Mucosa of descending colon (tissue), 3 donors: ENCODE data around the gene KIRREL3. TPM values are rescaled to one million over a fixed set of nuclear protein-coding genes. Genes with fewer than 3 reads are reported as not detected.

Experiments
- ATAC-seq: fragments of 200-7000 bp; cut with Tn5 transposase; one replicate; pipeline ENCODE4 v1.9.1; 2020; ENCODE audit warnings: mild to moderate bottlenecking, moderate library complexity
- DNase-seq, 3 donors: peaks; one replicate each; pipeline ENCODE4 v3.0.0-alpha.2; 2020
- H3K36me3 ChIP-seq: fragments of 200-600 bp; one replicate; pipeline ENCODE4 v1.8.0; 2021; ENCODE audit warnings: low read depth, mild to moderate bottlenecking
- H3K4me1 ChIP-seq: fragments of 200-600 bp; one replicate; pipeline ENCODE4 v1.8.0; 2021; ENCODE audit warnings: low read depth, mild to moderate bottlenecking
- H3K4me3 ChIP-seq: fragments of 200-600 bp; one replicate; pipeline ENCODE4 v1.8.0; 2021; ENCODE audit warnings: mild to moderate bottlenecking
- H3K9me3 ChIP-seq: fragments of 200-600 bp; one replicate; pipeline ENCODE4 v1.8.0; 2021; ENCODE audit warnings: mild to moderate bottlenecking
- intact Hi-C, 2 donors: fragments of 100-400 bp; cut with DNase I in 1 of 2; cut with micrococcal nuclease in 1 of 2; formaldehyde crosslinking; loops; one replicate each; pipeline versions ENCODE4 v1.11.0 to v1.11.1; 2022; cut with DNase I, micrococcal nuclease
- total RNA-seq, 3 donors: library from RNA; stranded (reverse); fragmentation: NEBNext Ultra II Directional in 2 of 3; extraction: Animal tissue kit (Norgen Biotek cat#: 25700) in 2 of 3; gene quantifications; one replicate each; pipeline versions ENCODE4 v1.2.1 to v1.2.4, GENCODE V29; 2021 to 2023
- TF ChIP-seq, protein P1 (sequence below): fragments of 200-600 bp; IDR thresholded peaks from one replicate; pipeline ENCODE4 v1.8.0; 2022; ENCODE audit warnings: antibody characterized with exemption, mild to moderate bottlenecking
- donor health status: DM: no; HTN: no; CAD: no; lungs with moderate emphysema.
- donor health status: DM: no; HTN: no; CAD: no.
- donor health status: DM: no; HTN: yes; CAD: no.

Gene KIRREL3
- total RNA-seq, 3 donors from 2014 or later, result 0.23 to 2.4 (median 0.70) TPM

DNA sequence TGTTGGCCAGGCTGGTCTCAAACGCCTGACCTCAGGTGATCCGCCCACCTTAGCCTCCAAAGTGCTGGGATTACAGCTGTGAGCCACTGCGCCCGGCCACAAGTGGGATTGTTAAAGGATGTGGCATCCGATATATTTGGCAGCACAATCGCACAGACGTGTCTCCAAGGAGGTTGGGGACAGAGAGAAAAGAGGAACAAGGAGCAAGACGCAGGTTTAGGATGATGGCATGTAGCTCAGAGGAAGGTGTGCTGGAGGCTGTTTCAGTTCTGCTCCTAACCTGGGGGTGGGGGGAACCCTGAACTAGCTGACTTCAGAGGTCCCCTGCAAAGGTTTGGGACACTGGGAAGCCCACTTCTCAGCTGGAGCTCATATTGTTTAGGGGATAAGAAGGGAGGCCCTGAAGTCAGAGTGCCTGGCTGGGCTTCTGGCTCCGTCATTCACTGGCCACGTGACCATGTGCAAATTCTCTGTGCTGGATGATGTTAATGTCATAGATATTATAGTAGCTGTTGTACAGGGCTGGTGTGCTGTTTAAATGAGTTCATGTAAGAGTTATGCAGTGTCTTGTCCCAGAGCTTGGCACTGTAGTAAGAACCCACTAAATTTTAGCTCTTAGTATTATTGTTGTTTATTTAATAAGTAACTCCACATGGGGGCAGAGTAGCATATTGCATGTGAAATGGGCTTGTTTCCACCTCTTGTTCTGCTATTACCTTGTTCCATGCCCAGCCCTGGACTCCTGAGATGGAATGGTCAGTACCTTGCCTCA lies 515.4 kb downstream of the KIRREL3 start:
- ATAC-seq (no peak), DNase-seq (no peak)
- H3K4me1 ChIP-seq, result peaks cover 9% of the 10 kb centered on the region
- intact Hi-C loops, result no loop called here
- H3K9me3 ChIP-seq, result no peaks in the 10 kb centered on the region
- no peaks in the 10 kb centered on the region for H3K36me3 ChIP-seq
- H3K4me3 ChIP-seq, result no peak overlapping the region
- TF ChIP-seq, protein P1, sequence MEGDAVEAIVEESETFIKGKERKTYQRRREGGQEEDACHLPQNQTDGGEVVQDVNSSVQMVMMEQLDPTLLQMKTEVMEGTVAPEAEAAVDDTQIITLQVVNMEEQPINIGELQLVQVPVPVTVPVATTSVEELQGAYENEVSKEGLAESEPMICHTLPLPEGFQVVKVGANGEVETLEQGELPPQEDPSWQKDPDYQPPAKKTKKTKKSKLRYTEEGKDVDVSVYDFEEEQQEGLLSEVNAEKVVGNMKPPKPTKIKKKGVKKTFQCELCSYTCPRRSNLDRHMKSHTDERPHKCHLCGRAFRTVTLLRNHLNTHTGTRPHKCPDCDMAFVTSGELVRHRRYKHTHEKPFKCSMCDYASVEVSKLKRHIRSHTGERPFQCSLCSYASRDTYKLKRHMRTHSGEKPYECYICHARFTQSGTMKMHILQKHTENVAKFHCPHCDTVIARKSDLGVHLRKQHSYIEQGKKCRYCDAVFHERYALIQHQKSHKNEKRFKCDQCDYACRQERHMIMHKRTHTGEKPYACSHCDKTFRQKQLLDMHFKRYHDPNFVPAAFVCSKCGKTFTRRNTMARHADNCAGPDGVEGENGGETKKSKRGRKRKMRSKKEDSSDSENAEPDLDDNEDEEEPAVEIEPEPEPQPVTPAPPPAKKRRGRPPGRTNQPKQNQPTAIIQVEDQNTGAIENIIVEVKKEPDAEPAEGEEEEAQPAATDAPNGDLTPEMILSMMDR, result no peak

DNA sequence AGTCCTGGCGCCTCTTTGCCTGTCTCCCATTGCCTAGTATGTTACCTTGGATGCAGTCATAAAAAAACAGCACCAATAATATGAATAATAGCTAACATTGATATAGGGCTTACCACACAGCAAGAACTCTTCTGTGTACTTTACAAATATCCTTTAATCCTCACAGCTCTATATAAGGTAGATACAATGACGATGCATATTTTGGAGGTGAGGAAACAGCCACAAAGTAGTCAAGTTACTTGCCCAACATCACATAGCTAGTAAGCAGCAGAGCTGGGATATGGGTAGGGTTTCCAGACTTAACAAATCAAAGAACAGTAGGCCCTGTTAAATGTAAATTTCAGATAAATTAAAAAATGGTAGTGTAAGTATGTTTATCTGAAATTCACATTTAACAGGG lies 516.3 kb downstream of the KIRREL3 start:
- TF ChIP-seq, protein P1, result no peak
- no peaks in the 10 kb centered on the region for H3K36me3 ChIP-seq
- DNase-seq (no peak), ATAC-seq (no peak)
- no peaks in the 10 kb centered on the region for H3K9me3 ChIP-seq
- H3K4me1 ChIP-seq, result peaks cover 18% of the 10 kb centered on the region
- intact Hi-C loops, result no loop called here
- no peak overlapping the region for H3K4me3 ChIP-seq

DNA sequence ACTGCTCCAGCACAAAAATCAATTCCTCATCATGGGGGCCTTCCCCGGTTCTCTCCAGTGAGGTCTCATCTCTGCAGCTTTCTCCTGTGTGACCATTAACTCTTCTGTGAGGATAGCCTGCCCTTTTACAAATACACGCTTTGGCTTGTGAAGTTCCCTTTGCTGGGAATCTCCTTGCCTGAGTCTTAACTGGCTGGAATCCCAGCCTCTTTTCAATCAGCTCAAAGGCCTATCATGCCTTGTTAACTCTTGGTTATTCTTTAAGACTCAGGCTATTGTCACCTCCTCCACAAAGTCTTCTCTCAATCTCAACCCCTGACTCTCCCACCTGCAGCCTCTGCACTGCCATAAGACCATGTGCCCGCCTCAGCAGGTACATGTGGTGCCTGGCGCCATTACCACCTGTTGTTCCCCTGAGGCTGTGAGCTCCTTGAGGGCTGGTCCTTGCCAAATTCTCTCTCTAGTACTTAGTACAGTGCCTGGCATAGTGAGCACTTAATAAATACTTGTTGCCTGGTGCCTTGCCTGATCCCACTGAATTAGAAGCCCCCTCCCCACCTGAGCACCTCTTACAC lies 516.9 kb downstream of the KIRREL3 start:
- H3K4me3 ChIP-seq, result no peak overlapping the region
- no peaks in the 10 kb centered on the region for H3K9me3 ChIP-seq
- intact Hi-C loops, result no loop called here
- TF ChIP-seq, protein P1, result no peak
- no peak for ATAC-seq
- no peaks in the 10 kb centered on the region for H3K36me3 ChIP-seq
- DNase-seq, result peak in 1 of 3 donors; percentile 4
- peaks cover 18% of the 10 kb centered on the region for H3K4me1 ChIP-seq

DNA sequence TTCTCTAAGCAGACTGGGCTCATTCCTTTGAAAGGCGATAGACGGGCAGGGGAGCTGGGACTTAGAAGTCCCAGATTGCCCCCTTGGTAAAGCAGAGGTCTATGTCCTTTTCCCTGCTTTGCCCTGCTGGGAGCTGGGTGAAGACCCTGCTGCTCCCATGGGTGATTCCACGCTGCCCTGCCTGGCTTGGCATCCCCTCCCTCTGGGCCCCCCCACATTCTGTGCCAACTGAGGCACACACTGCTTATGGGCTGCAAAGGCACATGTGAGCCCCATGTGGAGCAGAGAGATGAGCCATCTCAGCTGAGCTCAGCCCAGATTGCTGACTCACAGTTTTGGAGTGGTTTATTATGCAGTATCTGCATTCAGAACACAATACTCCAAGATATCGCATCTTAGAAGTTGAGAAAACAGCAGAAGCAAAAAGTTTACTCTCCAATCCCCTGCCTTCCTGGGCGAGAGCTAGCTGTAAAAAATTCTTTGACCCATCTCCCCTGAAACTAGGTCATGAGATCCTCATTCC lies 517.9 kb downstream of the KIRREL3 start:
- TF ChIP-seq, protein P1, result no peak
- intact Hi-C loops, result no loop called here
- no peaks in the 10 kb centered on the region for H3K9me3 ChIP-seq
- H3K36me3 ChIP-seq, result no peaks in the 10 kb centered on the region
- H3K4me3 ChIP-seq, result no peak overlapping the region
- peak in 1 of 3 donors; percentile 33 for DNase-seq
- peaks cover 18% of the 10 kb centered on the region for H3K4me1 ChIP-seq
- no peak for ATAC-seq

DNA sequence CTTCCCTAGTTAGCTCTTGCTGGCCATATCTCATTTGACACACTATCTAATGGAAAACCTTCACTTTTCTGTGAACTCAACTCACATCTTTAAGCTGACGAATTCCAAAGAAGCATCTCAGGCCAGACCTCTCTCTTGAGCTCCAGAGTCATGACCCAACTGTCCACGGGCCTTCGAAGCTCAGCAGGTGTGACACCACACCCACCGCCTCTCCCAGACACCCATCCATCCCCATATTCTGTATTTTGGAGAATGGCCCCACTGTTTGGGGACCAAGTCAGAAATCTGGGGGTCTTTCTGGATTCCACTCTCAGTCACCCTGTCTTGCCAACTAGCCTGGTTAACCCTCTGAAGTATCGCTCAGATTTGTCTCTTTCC lies 519.3 kb downstream of the KIRREL3 start:
- intact Hi-C loops, result loop anchor here in 1 of 2 donors (2.0 kb wide), 2 partner anchors 40 to 170 kb away; no protein-coding TSS in a partner anchor
- DNase-seq (peak in 1 of 3 donors; percentile 12), ATAC-seq (no peak)
- TF ChIP-seq, protein P1, result no peak
- no peaks in the 10 kb centered on the region for H3K9me3 ChIP-seq
- H3K4me3 ChIP-seq, result no peak overlapping the region
- no peaks in the 10 kb centered on the region for H3K36me3 ChIP-seq
- peaks cover 18% of the 10 kb centered on the region for H3K4me1 ChIP-seq
